ENCODE results near the gene FOXQ1. TPM values are rescaled to one million over a fixed set of nuclear protein-coding genes. Genes with fewer than 3 reads are reported as not detected.

FOXQ1 gene
- total and polyA plus RNA-seq, 2 of the 13 experiments (the other 11 are each of a cell fraction or from before 2014, with no cell fraction given): 35.2 to 39.8 TPM

DNA sequence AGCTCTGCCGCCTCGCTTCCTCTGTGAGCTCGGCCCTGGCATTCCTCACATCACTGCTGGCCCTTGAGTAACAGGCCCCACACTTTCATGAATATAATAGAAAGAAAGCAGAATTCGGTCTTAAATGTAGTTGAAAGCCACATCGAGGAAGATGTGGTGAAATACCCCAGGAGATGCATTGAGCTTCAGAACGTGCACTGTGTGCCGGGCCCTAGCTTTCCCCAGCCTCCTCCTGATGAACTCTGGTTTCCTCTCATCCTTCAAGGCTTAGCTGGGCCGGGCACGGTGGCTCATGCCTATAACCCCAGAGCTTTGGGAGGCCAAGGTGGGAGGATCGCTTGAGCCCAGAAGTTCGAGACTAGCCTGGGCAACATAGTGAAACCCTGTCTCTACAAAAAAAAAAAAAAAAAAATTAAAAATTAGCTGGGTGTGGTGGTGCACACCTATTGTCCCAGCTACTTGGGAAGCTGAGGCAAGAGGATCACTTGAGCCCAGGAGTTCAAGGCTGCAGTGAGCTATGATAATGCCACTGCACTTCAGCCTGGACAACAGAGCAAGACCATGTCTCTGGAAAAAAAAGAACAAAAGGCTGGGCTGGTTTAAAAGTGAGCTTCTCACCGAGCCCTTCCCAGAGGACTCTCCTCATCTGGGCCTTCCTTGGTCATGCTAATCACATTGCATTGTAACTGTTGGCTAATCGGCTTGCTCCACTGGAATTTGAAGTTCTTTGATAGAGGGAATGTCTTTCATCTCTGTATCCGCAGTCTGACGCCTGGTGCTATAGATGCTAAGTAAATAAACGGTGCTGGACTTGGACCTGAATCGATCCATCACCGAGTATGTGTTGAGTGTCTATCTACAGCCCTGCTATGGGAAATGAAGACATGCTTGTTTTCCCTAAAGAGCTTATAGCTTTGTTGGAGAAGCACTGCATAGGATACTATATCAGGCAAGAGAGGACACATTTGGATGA lies 43.8 kb upstream of the FOXQ1 start (continued):
- TF ChIP-seq ARID4A (CRISPR knock-in tag; IDR thresholded peaks at IDR 0.05; ENCODE audit: borderline replicate concordance): peak; percentile 80; the same call in 1 of the 2 replicates
- no peak for TF ChIP-seq ZNF567 (CRISPR knock-in tag; IDR thresholded peaks at IDR 0.05; ENCODE audit: borderline replicate concordance)
- peak; percentile 99 for TF ChIP-seq CREM (IDR thresholded peaks at IDR 0.05)
- no peak for TF ChIP-seq CREM (CRISPR knock-in tag; IDR thresholded peaks at IDR 0.05)
- peak; percentile 100 for TF ChIP-seq ZGPAT (CRISPR knock-in tag; IDR thresholded peaks at IDR 0.05)
- peak; percentile 81 for TF ChIP-seq XRCC5 (optimal IDR thresholded peaks at IDR 0.05; ENCODE audit: low read length)
- peak; percentile 100 for TF ChIP-seq ISL2 (CRISPR knock-in tag; IDR thresholded peaks at IDR 0.05)
- no peak for TF ChIP-seq ZFP36L2 (CRISPR knock-in tag; IDR thresholded peaks at IDR 0.05)
- TF ChIP-seq SSRP1 (CRISPR knock-in tag; IDR thresholded peaks at IDR 0.05): peak; percentile 82; the same call in 1 of the 2 replicates
- peak; percentile 54 for TF ChIP-seq ZZZ3 (CRISPR knock-in tag; IDR thresholded peaks at IDR 0.05; ENCODE audit: borderline replicate concordance)
- peak; percentile 91; the same call in 1 of the 2 replicates for TF ChIP-seq ZNF652 (CRISPR knock-in tag; IDR thresholded peaks at IDR 0.05; ENCODE audit: borderline replicate concordance, low read depth)
- peak; percentile 68; the same call in 1 of the 2 replicates for TF ChIP-seq SATB2 (CRISPR knock-in tag; IDR thresholded peaks at IDR 0.05)
- TF ChIP-seq, protein P1, sequence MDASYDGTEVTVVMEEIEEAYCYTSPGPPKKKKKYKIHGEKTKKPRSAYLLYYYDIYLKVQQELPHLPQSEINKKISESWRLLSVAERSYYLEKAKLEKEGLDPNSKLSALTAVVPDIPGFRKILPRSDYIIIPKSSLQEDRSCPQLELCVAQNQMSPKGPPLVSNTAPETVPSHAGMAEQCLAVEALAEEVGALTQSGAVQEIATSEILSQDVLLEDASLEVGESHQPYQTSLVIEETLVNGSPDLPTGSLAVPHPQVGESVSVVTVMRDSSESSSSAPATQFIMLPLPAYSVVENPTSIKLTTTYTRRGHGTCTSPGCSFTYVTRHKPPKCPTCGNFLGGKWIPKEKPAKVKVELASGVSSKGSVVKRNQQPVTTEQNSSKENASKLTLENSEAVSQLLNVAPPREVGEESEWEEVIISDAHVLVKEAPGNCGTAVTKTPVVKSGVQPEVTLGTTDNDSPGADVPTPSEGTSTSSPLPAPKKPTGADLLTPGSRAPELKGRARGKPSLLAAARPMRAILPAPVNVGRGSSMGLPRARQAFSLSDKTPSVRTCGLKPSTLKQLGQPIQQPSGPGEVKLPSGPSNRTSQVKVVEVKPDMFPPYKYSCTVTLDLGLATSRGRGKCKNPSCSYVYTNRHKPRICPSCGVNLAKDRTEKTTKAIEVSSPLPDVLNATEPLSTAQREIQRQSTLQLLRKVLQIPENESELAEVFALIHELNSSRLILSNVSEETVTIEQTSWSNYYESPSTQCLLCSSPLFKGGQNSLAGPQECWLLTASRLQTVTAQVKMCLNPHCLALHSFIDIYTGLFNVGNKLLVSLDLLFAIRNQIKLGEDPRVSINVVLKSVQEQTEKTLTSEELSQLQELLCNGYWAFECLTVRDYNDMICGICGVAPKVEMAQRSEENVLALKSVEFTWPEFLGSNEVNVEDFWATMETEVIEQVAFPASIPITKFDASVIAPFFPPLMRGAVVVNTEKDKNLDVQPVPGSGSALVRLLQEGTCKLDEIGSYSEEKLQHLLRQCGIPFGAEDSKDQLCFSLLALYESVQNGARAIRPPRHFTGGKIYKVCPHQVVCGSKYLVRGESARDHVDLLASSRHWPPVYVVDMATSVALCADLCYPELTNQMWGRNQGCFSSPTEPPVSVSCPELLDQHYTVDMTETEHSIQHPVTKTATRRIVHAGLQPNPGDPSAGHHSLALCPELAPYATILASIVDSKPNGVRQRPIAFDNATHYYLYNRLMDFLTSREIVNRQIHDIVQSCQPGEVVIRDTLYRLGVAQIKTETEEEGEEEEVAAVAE (CRISPR knock-in tag; IDR thresholded peaks at IDR 0.05; ENCODE audit: borderline replicate concordance): peak; percentile 85
- TF ChIP-seq ZNF143 (CRISPR knock-in tag; IDR thresholded peaks at IDR 0.05): peak; percentile 76
- peak; percentile 99 to 100 for TF ChIP-seq EP300 (IDR thresholded peaks at IDR 0.05; ENCODE audit: low read depth in 2 of 2, low read length in 2 of 2)
- TF ChIP-seq EP300 (CRISPR knock-in tag; IDR thresholded peaks at IDR 0.05; ENCODE audit: borderline replicate concordance): peak; percentile 100
- TF ChIP-seq ZNF333 (CRISPR knock-in tag; IDR thresholded peaks at IDR 0.05; ENCODE audit: borderline replicate concordance): no peak
- peak; percentile 98 for TF ChIP-seq MED8 (CRISPR knock-in tag; IDR thresholded peaks at IDR 0.05; ENCODE audit: insufficient replicate concordance)
